Large intestine (tissue), 3 donors: ENCODE measurements around the gene SPOCD1. TPM values are rescaled to one million over a fixed set of nuclear protein-coding genes. Genes with fewer than 3 reads are reported as not detected.

Source experiments
- DNase-seq, 2 donors: peaks; one replicate each; pipeline versions ENCODE4 v3.0.0 to v3.0.0-alpha.2; 2013
- H3K27ac ChIP-seq: one replicate; pipeline ENCODE4 v1.5.1; 2013; ENCODE audit warnings: low read length
- H3K27me3 ChIP-seq: 2 replicates; pipeline ENCODE4 v1.6.1; 2013; ENCODE audit warnings: low read length; ENCODE audit not compliant: control insufficient read depth, insufficient read depth
- H3K36me3 ChIP-seq: 2 replicates; pipeline ENCODE4 v1.6.1; 2013; ENCODE audit warnings: low read length; ENCODE audit not compliant: control insufficient read depth, insufficient read depth
- H3K4me1 ChIP-seq: one replicate; pipeline ENCODE4 v1.6.1; 2013; ENCODE audit warnings: low read length; ENCODE audit not compliant: control insufficient read depth, insufficient read depth
- H3K4me3 ChIP-seq: one replicate; pipeline ENCODE4 v1.5.1; 2013; ENCODE audit warnings: low read length
- H3K9me3 ChIP-seq: one replicate; pipeline ENCODE4 v1.6.1; 2013; ENCODE audit warnings: mild to moderate bottlenecking, low read depth, low read length, moderate library complexity; ENCODE audit not compliant: control insufficient read depth
- WGBS: methylation state at CpG from one replicate; pipeline ENCODE4 v1.1.5; 2013; ENCODE audit warnings: low lambda C conversion rate; ENCODE audit not compliant: insufficient coverage; 5-methylcytosine and 5-hydroxymethylcytosine counted together
- polyA plus RNA-seq: library from polyadenylated mRNA; unstranded; fragments of 120-200 nt; gene quantifications from one replicate; pipeline ENCODE4 v1.2.1, GENCODE V29; 2013

SPOCD1 gene
- polyA plus RNA-seq, 1 donor = 1.2 TPM

GRCh38 chr1:31793586-31794285 lies 22.1 kb downstream of the SPOCD1 start:
- DNase-seq = no peak
- Histone ChIP-seq H3K4me3 (no peak overlapping the region), H3K9me3 (no peaks in the 10 kb centered on the region), H3K27me3 (peaks cover 7% of the 10 kb centered on the region), H3K4me1 (peaks cover 8% of the 10 kb centered on the region), H3K27ac (no peak overlapping the region), H3K36me3 (no peaks in the 10 kb centered on the region)
- WGBS = no CpG with 5 or more reads among the region's 13 CpGs

GRCh38 chr1:31793086-31793485 lies 22.7 kb downstream of the SPOCD1 start:
- H3K4me3 ChIP-seq = no peak overlapping the region
- no CpG with 5 or more reads among the region's 6 CpGs for WGBS
- DNase-seq = no peak

GRCh38 chr1:31792541-31792940 lies 23.3 kb downstream of the SPOCD1 start:
- Histone ChIP-seq H3K4me1 (peaks cover 11% of the 10 kb centered on the region), H3K4me3 (no peak overlapping the region), H3K27ac (no peak overlapping the region), H3K9me3 (no peaks in the 10 kb centered on the region), H3K36me3 (no peaks in the 10 kb centered on the region), H3K27me3 (no peaks in the 10 kb centered on the region)
- no CpG with 5 or more reads among the region's 4 CpGs for WGBS
- DNase-seq = no peak

More at GRCh38 chr1:31793086-31793485, 22.7 kb downstream of the SPOCD1 start:
- H3K4me1 ChIP-seq = peaks cover 11% of the 10 kb centered on the region
- H3K27ac ChIP-seq = no peak overlapping the region
- no peaks in the 10 kb centered on the region for H3K9me3 ChIP-seq
- H3K27me3 ChIP-seq = peaks cover 4% of the 10 kb centered on the region
- no peaks in the 10 kb centered on the region for H3K36me3 ChIP-seq

- no CpG with 5 or more reads among the region's 11 CpGs for WGBS
- Histone ChIP-seq H3K4me1 (peaks cover 11% of the 10 kb centered on the region), H3K36me3 (no peaks in the 10 kb centered on the region), H3K9me3 (no peaks in the 10 kb centered on the region), H3K4me3 (no peak overlapping the region), H3K27me3 (no peaks in the 10 kb centered on the region), H3K27ac (no peak overlapping the region)
- no peak for DNase-seq
These were observed 23.7 kb downstream of the SPOCD1 start for GRCh38 chr1:31792116-31792515.

- Histone ChIP-seq H3K4me1 (peaks cover 11% of the 10 kb centered on the region), H3K4me3 (no peak overlapping the region), H3K9me3 (no peaks in the 10 kb centered on the region), H3K27me3 (no peaks in the 10 kb centered on the region), H3K36me3 (no peaks in the 10 kb centered on the region), H3K27ac (no peak overlapping the region)
- DNase-seq = no peak
- no CpG with 5 or more reads among the region's 13 CpGs for WGBS
These were observed 24.5 kb downstream of the SPOCD1 start for GRCh38 chr1:31791131-31791858.

GRCh38 chr1:31790641-31791091 lies 25.2 kb downstream of the SPOCD1 start:
- Histone ChIP-seq H3K9me3 (no peaks in the 10 kb centered on the region), H3K27ac (no peak overlapping the region), H3K27me3 (no peaks in the 10 kb centered on the region), H3K4me1 (peaks cover 11% of the 10 kb centered on the region), H3K36me3 (no peaks in the 10 kb centered on the region), H3K4me3 (no peak overlapping the region)
- no peak for DNase-seq
- WGBS = no CpG with 5 or more reads among the region's 11 CpGs

- Histone ChIP-seq H3K9me3 (no peaks in the 10 kb centered on the region), H3K4me1 (peaks cover 11% of the 10 kb centered on the region), H3K4me3 (no peak overlapping the region), H3K36me3 (no peaks in the 10 kb centered on the region), H3K27ac (no peak overlapping the region), H3K27me3 (no peaks in the 10 kb centered on the region)
- no peak for DNase-seq
- no CpG with 5 or more reads among the region's 3 CpGs for WGBS
These were observed 25.7 kb downstream of the SPOCD1 start for GRCh38 chr1:31790140-31790539.

- 100% methylated on average over 1 of the region's 26 CpGs for WGBS
- no peaks in the 10 kb centered on the region for H3K36me3 ChIP-seq
- peaks cover 11% of the 10 kb centered on the region for H3K4me1 ChIP-seq
- no peaks in the 10 kb centered on the region for H3K9me3 ChIP-seq
- no peaks in the 10 kb centered on the region for H3K27me3 ChIP-seq
- H3K4me3 ChIP-seq = peak overlapping the region; percentile 57
- peak overlapping the region; percentile 12 for H3K27ac ChIP-seq
- peak; percentile 92 to 93 for DNase-seq
These were observed 26.4 kb downstream of the SPOCD1 start for GRCh38 chr1:31789259-31790065.

- WGBS = no CpG with 5 or more reads among the region's 22 CpGs
- no peaks in the 10 kb centered on the region for H3K27me3 ChIP-seq
- no peaks in the 10 kb centered on the region for H3K36me3 ChIP-seq
- H3K27ac ChIP-seq = peak overlapping the region; percentile 12
- H3K9me3 ChIP-seq = no peaks in the 10 kb centered on the region
- DNase-seq = peak in 1 of 2 donors; percentile 71
- H3K4me1 ChIP-seq = peaks cover 11% of the 10 kb centered on the region
- peak overlapping the region; percentile 57 for H3K4me3 ChIP-seq
These were observed 27.0 kb downstream of the SPOCD1 start for GRCh38 chr1:31788825-31789256.

- Histone ChIP-seq H3K36me3 (no peaks in the 10 kb centered on the region), H3K4me3 (peak overlapping the region; percentile 57)
- WGBS = no CpG with 5 or more reads among the region's 39 CpGs
These were observed 27.5 kb downstream of the SPOCD1 start for GRCh38 chr1:31788138-31788824.

More at GRCh38 chr1:31788138-31788824, 27.5 kb downstream of the SPOCD1 start:
- Histone ChIP-seq H3K4me1 (peaks cover 11% of the 10 kb centered on the region), H3K27ac (peak overlapping the region; percentile 12), H3K27me3 (no peaks in the 10 kb centered on the region), H3K9me3 (no peaks in the 10 kb centered on the region)
- DNase-seq = peak; percentile 80 to 86
